GM19193 (cell line): Measurements from ENCODE around the gene AVEN.

Source experiments
- POLR2A ChIP-seq: IDR thresholded peaks from 4 replicates; pipeline ENCODE4 v1.6.1; 2011; ENCODE audit not compliant: insufficient read depth, insufficient read length; ENCODE audit errors: extremely low read depth

The AVEN gene

GRCh38 chr15:34012461-34013028 is 26.5 kb downstream of the AVEN start:
- TF ChIP-seq POLR2A, result no peak

- no peak for TF ChIP-seq POLR2A
These were observed 27.5 kb downstream of the AVEN start for GRCh38 chr15:34011481-34011880.

- TF ChIP-seq POLR2A, result no peak
These were observed 28.1 kb downstream of the AVEN start for GRCh38 chr15:34010921-34011320.

- TF ChIP-seq POLR2A, result no peak
These were observed 29.3 kb downstream of the AVEN start for GRCh38 chr15:34009656-34010055.

- no peak for TF ChIP-seq POLR2A
These were observed 32.6 kb downstream of the AVEN start for GRCh38 chr15:34006381-34006780.

GRCh38 chr15:34001536-34001935 is 37.5 kb downstream of the AVEN start:
- no peak for TF ChIP-seq POLR2A

- TF ChIP-seq POLR2A, result no peak
These were observed 44.9 kb downstream of the AVEN start for GRCh38 chr15:33994005-33994615.

- TF ChIP-seq POLR2A, result no peak
These were observed 50.6 kb downstream of the AVEN start for GRCh38 chr15:33988384-33988783.

GRCh38 chr15:33987444-33987843 is 51.6 kb downstream of the AVEN start:
- no peak for TF ChIP-seq POLR2A

GRCh38 chr15:33985751-33986150 is 53.3 kb downstream of the AVEN start:
- no peak for TF ChIP-seq POLR2A

- no peak for TF ChIP-seq POLR2A
These were observed 53.7 kb downstream of the AVEN start for GRCh38 chr15:33985287-33985686.

- no peak for TF ChIP-seq POLR2A
These were observed 56.5 kb downstream of the AVEN start for GRCh38 chr15:33982516-33982915.

GRCh38 chr15:33980159-33980558 is 58.8 kb downstream of the AVEN start:
- TF ChIP-seq POLR2A, result no peak

GRCh38 chr15:33975022-33975565 is 63.9 kb downstream of the AVEN start:
- no peak for TF ChIP-seq POLR2A

- no peak for TF ChIP-seq POLR2A
These were observed 67.2 kb downstream of the AVEN start for GRCh38 chr15:33971811-33972210.

GRCh38 chr15:33968821-33969220 is 70.2 kb downstream of the AVEN start:
- TF ChIP-seq POLR2A, result no peak

- TF ChIP-seq POLR2A, result no peak
These were observed 70.8 kb downstream of the AVEN start, which contains the start of gene CHRM5 for GRCh38 chr15:33968224-33968623. Gene CHRM5 (plus strand): TSS chr15:33968497. CDS start chr15:34062718, 94,221 bp downstream.

- no peak for TF ChIP-seq POLR2A
These were observed 74.4 kb downstream of the AVEN start for GRCh38 chr15:33964665-33965040.
